Left lobe of liver (tissue), 2 donors: ENCODE data around the gene GNAO1. TPM values are rescaled to one million over a fixed set of nuclear protein-coding genes. Genes with fewer than 3 reads are reported as not detected.
"Not testable (repeated sequence)": the region's sequence is repeated elsewhere in the genome, so short reads cannot be mapped to it uniquely, and the experiment has no call there.

Experiments
- ATAC-seq: fragments of 200-7000 bp; cut with Tn5 transposase; one replicate; pipeline ENCODE4 v1.9.1; 2020; ENCODE audit warnings: mild to moderate bottlenecking, moderate library complexity
- DNase-seq: peaks from one replicate; pipeline ENCODE4 v3.0.0-alpha.2; 2020; ENCODE audit warnings: low spot score
- total RNA-seq: library from RNA; stranded (reverse); gene quantifications from one replicate; pipeline ENCODE4 v1.2.1, GENCODE V29; 2021
- donor health status: DM: no; HTN: no; CAD: no; lungs with moderate emphysema.
- donor health status: DM: no; HTN: yes; CAD: no.

GNAO1 gene
- total RNA-seq, 1 donor from 2014 or later: 24.4 TPM

DNA sequence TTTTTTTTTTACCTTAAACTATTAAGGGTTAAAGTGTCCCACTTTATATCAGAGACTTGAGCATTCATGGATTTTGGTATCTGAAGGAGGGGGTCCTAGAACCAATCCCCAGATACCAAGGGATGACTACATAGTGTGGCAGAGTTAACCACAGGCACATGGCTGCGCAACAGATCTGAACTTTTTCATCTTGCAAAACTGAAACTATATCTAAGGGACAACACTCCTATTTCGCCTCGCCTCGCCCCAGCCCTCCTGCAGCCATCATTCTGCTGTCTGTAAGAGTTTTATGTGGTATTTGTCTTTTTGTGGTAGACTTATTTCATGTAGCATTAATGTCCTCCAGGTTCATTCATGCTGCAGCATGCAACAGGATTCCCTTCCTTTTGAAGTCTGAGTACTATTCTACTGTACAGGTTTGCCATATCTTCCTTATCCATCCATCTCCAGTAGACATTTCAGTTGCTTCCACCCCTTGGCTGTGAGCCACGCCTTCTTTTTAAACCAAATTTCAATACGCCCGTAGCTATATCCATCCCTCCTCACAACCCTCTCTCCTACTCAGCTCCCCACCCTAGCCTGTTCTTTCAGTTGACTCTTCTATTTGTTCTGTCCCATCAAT, 180.8 kb downstream of the GNAO1 start:
- ATAC-seq: no peak
- DNase-seq: no peak

DNA sequence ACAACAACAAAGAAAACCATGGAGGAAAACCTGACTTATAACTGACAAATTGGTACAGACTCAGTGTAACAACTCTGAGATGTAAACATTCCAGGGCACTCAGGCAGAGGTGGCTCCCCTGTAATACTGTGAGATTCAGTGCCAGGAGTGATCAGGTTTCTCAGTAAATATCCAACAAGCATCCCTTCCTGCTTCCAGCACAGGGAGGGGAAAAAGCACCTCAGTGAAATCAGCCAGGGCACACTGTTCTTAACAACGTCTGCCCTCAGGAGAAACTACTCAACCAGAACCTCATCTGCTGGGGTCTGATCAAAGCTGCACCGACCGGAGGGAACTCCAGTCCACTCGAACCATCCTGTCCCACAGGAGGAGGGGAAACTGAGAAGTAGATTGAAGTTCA, 181.7 kb downstream of the GNAO1 start:
- DNase-seq (no peak), ATAC-seq (no peak)

DNA sequence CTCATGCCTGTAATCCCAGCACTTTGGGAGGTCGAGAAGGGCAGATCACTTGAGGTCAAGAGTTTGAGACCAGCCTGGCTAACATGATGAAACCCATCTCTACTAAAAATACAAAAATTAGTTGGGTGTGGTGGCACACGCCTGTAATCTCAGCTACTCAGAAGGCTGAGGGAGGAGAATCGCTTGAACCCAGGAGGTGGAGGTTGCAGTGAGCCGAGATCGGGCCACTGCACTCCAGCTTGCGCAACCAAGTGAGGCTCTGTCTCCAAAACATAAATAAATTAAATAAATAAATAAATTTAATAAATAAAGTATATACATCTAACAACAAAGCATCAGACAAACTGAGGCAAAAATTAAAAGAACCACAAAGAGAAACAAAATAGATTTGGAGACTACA, 184.5 kb downstream of the GNAO1 start:
- ATAC-seq, DNase-seq: not testable (repeated sequence)

- DNase-seq, ATAC-seq: not testable (repeated sequence)
These were observed 187.8 kb downstream of the GNAO1 start for GRCh38 chr16:56379044-56379443.

GRCh38 chr16:56380778-56381485, 189.6 kb downstream of the GNAO1 start:
- ATAC-seq, DNase-seq: not testable (repeated sequence)

DNA sequence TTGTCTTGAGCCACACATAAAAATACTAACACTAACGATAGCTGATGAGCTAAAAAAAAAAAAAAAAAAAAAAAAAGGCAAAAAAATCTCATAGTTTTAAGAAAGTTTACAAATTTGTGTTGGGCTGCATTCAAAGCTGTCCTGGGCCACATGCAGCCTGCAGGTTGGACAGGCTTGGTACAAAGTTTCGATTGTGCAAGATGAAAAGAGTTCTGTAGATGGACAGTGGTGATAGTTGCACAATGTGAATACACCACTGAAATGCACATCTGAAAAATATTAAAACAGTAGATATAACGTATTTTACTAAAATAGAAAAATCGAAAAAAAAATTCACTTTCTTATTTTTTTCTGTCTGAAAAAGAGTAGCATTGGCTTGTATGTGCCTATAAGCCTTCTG, 191.2 kb downstream of the GNAO1 start:
- DNase-seq: peak; percentile 68
- peak; percentile 75 for ATAC-seq

DNA sequence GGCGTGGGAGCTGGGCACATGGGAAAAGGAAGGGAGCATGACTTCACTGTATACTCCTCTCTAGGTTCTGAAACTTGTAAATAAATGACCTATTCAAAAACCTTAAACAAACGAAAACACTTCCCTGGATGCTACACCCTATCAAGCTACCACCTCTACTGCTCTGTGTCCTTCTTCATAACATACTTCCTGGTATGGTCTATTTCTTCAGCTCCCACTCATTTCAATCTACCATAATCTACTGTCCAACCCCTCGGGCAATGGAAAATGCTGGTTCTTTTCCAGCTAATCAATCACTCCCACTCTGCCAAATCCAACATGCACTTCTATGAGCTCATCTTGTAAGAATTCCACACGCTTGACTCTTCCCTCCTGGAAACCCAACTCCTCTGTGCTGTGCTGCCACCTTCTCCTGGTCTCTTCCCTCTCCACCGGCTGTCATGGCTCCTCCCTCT, 191.6 kb downstream of the GNAO1 start:
- ATAC-seq (peak; percentile 61), DNase-seq (no peak)

DNA sequence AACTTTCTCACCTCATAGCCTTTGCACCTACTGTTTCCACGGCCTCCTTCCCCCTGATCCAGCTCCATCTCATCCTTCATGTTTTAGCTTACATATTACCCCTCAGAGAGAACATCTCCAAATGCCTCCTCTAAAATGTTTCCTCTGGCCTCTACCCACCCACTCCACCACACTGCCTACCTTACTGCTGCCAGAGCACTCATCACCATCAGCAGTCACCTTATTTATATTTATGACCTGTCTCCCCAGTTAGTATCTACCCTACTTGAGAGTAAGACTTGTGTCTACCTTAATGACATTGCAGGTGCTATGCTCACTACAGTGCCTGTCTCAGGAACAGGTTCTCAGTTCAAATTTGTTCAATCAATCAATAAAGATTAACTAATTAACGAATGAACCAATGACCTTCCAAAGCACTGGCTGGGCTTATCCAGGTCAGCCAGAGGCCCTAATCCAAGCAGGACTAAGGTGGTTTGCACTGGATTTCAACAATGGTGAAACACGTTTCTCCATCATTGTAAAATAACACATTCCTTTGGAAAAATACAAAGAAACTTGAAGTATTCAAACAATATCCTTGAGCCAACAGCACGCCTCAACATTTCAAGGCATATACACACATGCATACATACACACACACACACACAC, 192.9 kb downstream of the GNAO1 start:
- ATAC-seq (peak; percentile 72), DNase-seq (no peak)

DNA sequence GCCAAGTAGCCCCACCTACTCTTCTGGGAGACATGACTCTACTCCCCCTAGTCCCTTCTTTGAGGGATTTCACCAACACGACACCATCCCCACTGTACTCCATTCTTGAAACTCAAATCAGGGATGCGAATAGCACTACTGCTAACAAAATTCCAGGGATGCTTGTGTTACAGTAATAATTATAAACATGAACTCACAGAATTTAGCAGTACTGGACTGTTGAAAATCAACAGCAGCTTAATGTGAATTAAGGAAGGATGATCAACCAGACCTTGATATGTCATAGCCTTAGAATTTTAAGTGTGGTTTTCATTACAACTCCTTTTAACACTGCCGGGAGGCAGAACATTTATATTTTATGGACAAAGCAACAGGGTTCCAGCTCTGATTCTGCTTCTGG, 196.1 kb downstream of the GNAO1 start:
- no peak for ATAC-seq
- DNase-seq: no peak

DNA sequence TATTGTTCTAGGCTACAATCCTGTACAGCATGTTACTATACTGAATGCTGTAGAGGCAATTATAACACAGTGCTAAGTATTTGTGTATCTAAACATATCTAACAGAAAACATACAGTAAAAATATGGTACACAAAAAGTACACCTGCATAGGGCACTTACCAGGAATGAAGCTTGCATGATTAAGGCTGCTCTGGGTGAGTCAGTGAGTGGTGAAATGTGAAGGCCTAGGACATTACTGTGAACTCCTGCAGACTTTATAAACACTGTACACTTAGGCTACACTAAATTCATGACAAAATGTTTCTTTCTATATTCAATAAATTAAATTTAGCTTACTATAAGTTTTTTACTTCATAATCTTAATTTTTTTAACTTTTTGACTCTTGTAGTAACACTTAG, 196.9 kb downstream of the GNAO1 start:
- no peak for ATAC-seq

DNA sequence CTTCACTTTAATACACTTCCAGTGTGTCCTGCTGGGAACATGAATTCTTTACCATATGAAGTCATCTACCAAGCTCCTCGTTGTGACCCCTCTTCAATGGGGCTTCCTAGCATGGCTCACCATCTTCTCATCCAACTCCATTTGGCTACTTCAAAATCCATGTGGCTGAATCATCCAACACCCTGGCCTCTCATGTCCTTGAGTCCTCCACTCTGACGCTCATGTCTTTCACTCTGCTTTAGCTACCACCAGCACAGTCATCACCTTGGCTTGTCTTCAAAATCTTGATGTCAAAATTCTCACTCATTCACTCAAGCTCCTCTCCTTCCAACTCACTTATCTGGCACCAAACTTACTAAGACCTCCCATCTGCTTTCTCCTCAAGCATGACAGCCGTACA, 198.3 kb downstream of the GNAO1 start:
- ATAC-seq (no peak), DNase-seq (no peak)

More for the DNA sequence above, 196.9 kb downstream of the GNAO1 start:
- no peak for DNase-seq

GRCh38 chr16:56396724-56397123, 205.4 kb downstream of the GNAO1 start:
- DNase-seq, ATAC-seq: not testable (repeated sequence)

GRCh38 chr16:56399047-56399446, 207.8 kb downstream of the GNAO1 start:
- DNase-seq: no peak
- no peak for ATAC-seq

DNA sequence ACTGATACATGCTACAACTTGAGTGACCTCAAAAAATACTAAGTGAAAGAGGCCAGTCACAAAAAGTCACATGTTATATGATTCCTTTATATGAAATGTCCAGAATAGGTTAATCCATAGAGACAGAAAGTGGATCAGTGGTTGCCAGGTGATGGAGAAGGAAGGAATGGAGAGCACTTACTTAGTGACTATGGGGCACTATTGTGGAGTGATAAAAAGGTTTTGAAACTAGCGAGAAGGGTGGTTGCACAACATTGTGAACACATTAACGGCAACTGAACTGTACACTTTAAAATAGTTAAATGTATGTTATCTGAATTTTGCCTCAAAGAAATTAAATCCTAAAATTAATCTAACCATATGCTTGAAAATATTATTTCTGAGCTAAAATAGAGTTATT, 208.2 kb downstream of the GNAO1 start:
- ATAC-seq (peak; percentile 42), DNase-seq (no peak)

- no peak for DNase-seq
- ATAC-seq: no peak
These were observed 209.2 kb downstream of the GNAO1 start for GRCh38 chr16:56400458-56400857.

DNA sequence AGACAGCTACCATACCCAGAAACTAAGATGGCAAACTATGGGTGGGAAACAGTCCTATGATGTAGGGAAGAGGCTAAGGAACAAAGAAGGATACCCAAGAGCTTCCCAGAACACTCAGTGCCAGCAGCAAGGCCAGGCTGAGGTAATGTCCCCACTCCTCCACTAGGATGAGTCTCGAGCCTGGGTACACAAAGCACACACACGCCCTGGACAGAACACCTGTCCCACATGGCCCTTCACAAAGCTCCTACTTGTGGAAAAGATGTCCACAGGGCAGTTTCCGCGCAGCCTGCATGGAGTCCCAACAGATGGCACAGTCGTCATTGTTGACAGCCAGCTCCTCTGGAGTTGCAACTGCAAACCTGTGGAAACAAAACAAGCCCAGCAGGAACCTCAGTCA, 210.2 kb downstream of the GNAO1 start:
- ATAC-seq: peak; percentile 77
- no peak for DNase-seq

DNA sequence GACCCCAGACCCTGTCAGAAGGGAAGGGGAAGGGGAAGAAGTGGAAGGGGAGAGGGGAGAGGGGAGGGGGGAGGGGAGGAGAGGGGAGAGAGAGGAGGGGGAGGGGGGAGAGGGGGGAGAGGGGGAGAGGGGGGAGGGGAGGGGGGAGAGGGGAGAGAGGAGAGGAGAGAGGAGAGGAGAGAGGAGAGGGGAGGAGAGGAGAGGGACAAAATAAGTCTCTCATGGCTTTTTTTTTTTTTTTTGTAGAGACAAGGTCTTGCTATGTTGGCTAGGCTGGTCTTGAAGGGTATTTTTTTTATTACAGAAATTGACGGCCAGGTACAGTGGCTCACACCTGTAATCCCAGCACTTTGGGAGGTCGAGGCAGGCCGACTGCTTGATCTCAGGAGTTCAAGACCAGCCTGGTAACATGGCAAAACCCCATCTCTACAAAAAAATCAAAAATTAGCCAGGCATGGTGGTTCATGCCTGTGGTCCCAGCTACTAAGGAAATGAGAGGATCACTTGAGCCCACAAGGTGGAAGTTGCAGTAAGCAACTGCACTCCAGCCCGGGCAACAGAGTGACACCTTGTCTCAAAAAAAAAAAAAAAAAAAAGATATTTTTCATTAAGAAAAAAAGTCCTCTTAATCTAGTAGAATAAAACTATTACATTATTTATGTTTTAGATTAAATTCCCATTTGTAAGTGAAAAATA, 214.8 kb downstream of the GNAO1 start:
- no peak for ATAC-seq
- no peak for DNase-seq
